NCI-H1105 (cell line): Measurements from ENCODE around the gene AHR.
"Not testable (repeated sequence)": the region's sequence is repeated elsewhere in the genome, so short reads cannot be mapped to it uniquely, and the experiment has no call there.

Source experiments
- DNase-seq: peaks from one replicate; lab custom pipeline; 2025; lab: John Stamatoyannopoulos, UW

Gene AHR

GRCh38 chr7:17339952-17340351 lies 41.5 kb downstream of the AHR start:
- DNase-seq: no peak

- no peak for DNase-seq
Observed at GRCh38 chr7:17340655-17341054, 42.2 kb downstream of the AHR start.

GRCh38 chr7:17342756-17343155 lies 44.3 kb downstream of the AHR start:
- DNase-seq: no peak

- DNase-seq: no peak
Observed at GRCh38 chr7:17347401-17347800, 48.9 kb downstream of the AHR start.

GRCh38 chr7:17348932-17349331 lies 50.5 kb downstream of the AHR start:
- DNase-seq: not testable (repeated sequence)

GRCh38 chr7:17350321-17350720 lies 51.9 kb downstream of the AHR start:
- not testable (repeated sequence) for DNase-seq

GRCh38 chr7:17353650-17354419 lies 55.4 kb downstream of the AHR start:
- not testable (repeated sequence) for DNase-seq

- no peak for DNase-seq
Observed at GRCh38 chr7:17354473-17354872, 56.0 kb downstream of the AHR start.

- no peak for DNase-seq
Observed at GRCh38 chr7:17355050-17355449, 56.6 kb downstream of the AHR start.

- no peak for DNase-seq
Observed at GRCh38 chr7:17357952-17358351, 59.5 kb downstream of the AHR start.

GRCh38 chr7:17359610-17360009 lies 61.2 kb downstream of the AHR start:
- no peak for DNase-seq

GRCh38 chr7:17362439-17363105 lies 64.1 kb downstream of the AHR start:
- DNase-seq: no peak

- no peak for DNase-seq
Observed at GRCh38 chr7:17364671-17365070, 66.2 kb downstream of the AHR start.

- no peak for DNase-seq
Observed at GRCh38 chr7:17365775-17366174, 67.3 kb downstream of the AHR start.

- DNase-seq: no peak
Observed at GRCh38 chr7:17367502-17367901, 69.0 kb downstream of the AHR start.

GRCh38 chr7:17368856-17369524 lies 70.5 kb downstream of the AHR start:
- DNase-seq: no peak

- DNase-seq: no peak
Observed at GRCh38 chr7:17369691-17370426, 71.4 kb downstream of the AHR start.

- no peak for DNase-seq
Observed at GRCh38 chr7:17370901-17371585, 72.6 kb downstream of the AHR start.

- DNase-seq: no peak
Observed at GRCh38 chr7:17371671-17372524, 73.4 kb downstream of the AHR start.

GRCh38 chr7:17374157-17374556 lies 75.7 kb downstream of the AHR start:
- DNase-seq: no peak

- no peak for DNase-seq
Observed at GRCh38 chr7:17374654-17375053, 76.2 kb downstream of the AHR start.
